NCI-H82 (cell line): ENCODE results near the gene PLEKHD1.

ENCODE experiments used
- DNase-seq: peaks from one replicate; lab custom pipeline; 2025; lab: John Stamatoyannopoulos, UW

PLEKHD1 gene

DNA sequence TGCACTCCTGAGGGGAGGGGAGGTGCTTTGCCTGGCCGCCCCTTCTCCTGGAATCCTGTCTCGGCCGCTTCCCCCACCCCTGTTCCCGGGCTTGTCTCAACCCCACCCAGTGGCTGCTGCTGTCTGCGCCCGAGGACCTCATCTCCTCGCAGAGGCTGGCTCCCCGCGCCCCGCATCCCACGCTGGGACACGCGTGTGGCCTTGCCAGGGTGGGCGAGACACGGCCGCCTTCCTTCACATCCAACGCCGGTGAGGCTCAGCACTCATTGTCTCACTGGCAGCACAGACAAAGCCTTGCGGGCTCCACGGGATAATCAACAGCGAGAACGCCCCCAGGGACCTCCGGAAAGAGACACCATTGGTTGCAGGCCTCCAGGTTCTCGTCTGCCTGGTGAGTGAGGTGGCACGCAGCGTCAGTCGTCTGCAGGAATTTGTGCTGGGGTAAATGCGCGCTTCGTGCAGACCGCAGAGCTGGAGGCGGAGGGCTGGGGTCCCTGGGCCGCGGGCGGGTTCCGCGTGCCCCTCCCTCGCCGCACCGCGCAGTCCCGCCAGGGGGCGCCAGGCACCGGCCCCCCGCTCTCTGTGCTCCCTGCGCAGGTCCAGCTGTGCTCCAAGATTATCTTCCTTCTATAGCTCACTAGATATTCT lies 63.3 kb downstream of the PLEKHD1 start:
- peak; percentile 58 for DNase-seq

DNA sequence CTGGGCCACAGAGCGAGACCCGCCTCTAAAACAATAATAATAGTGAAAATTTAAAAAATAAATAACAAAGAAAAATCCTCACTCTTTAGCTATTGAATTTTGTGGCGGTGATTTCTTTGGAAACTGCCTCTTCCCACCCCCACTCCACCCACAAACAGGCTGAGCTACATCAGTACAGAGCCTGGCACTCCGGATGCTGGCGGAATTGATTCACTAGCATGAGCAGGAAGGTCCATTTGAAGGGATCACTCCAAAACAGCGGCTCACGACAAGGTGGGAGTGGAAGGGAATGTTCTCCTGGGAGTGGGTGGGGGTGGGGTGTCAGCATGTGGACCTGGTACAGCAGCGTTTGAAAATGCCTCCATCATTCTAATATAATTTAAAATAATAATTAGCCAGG lies 64.0 kb downstream of the PLEKHD1 start:
- no peak for DNase-seq

DNA sequence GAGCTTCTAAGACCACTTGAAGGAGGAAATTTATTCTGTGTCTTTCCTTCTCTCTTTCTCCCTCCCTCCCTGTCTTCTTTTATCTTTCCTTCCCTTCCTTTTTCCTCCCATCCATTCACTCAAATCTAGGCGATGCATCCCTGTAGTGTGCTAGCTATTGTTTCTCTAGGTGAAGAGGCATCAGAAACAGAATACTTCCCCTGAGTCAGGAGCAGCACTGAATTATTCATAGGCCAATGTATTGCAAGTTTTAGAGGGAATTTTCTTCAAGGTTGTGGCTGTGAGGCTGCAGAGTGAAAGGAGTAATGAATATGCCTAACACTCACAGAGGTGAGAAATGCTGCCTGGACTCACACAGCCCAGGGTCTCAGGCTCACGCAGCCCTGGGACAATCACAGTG lies 67.0 kb downstream of the PLEKHD1 start:
- no peak for DNase-seq

DNA sequence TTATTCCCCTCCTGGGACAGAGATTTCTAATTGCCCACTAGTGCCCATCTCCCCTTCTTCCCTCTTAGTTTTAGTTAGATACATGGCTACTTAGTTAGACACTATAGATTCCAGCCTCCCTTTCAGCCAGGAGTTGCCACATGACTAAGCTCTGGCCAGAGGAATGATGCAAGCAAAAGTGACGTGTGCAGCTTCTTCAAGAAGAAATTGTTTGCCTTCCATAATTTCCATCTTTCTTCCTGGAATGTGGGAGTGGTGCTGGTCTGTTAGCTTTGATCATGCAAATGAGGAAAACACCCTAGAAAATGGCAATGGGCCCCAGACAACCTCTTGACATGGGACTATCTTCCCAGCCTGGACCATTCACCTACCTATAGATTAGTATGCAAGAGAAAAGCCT lies 68.7 kb downstream of the PLEKHD1 start:
- DNase-seq, result no peak

DNA sequence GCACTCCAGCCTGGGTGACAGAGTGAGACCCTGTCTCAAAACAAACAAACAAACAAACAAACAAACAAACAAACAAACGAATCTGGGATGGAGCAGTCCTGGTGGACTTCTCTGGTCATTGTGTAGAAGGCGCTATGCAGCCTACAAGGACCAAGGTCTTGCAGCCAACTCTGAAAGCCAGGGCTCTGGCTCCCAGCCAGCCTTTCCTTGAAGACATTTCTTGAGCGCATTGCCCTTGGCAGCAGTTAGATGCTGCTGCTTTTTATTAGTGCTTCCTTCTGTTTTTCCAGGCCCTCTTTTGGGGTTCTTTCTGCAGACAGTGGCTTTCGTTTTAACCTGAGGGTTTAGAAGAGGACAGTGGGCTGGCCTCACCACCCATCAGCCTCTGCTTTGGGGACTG lies 70.0 kb downstream of the PLEKHD1 start:
- DNase-seq, result no peak

DNA sequence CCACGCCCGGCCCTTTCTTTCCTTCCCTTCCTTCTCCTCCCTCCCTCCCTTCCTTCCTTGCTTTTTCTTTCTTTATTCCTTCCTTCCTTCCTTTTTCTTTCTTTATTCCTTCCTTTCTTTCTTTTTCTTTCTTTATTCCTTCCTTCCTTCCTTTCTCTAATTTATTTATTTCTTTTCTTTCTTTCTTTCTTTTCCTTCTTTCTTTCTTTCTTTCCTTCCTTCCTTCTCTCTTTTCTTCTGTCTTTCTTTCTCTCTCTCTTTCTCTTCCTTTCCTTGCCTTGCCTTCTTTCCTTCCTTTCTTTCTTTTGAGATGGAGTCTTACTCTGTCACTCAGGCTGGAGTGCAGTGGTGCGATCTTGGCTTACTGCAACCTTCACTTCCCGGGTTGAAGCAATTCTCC lies 74.2 kb downstream of the PLEKHD1 start:
- no peak for DNase-seq

DNA sequence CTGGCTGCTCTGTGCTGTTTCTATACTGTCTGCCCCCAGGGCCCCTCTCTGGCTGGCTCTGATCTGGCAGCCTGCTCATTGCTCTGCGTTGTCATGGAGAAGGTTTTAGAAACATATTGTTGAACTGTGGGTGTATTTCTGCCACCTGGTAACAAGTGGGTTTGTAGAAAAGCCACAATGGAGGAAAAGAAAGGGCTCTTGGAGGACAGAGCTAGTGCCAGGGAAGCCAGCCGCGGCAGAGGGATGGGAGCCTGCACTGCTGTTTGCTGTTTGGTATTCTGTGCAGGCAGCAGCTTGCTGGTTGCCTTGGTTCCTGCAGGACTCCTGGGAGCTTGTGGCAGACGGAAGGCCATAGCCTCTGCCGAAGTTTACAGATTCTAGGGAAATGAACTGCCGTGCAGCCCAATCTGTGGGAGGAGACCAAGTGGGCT lies 75.1 kb downstream of the PLEKHD1 start:
- peak; percentile 39 for DNase-seq

DNA sequence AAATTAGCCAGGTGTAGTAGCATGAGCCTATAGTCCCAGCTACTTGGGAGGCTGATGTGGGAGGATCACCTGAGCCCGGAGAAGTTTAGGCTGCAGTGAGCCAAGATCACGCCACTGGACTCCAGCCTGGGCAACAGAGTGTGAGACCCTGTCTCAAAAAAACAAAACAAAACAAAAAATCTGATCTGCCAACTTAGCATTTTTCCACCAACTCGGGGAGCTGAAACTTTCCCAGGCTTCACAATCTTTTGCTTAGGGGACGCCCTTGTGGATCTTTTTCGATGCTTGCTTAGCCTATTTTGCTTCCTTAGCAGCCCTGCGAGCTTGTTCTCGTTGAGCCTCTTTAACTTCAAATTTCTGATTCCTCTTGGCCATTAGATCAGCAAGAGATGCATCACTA lies 76.3 kb downstream of the PLEKHD1 start:
- DNase-seq, result no peak

DNA sequence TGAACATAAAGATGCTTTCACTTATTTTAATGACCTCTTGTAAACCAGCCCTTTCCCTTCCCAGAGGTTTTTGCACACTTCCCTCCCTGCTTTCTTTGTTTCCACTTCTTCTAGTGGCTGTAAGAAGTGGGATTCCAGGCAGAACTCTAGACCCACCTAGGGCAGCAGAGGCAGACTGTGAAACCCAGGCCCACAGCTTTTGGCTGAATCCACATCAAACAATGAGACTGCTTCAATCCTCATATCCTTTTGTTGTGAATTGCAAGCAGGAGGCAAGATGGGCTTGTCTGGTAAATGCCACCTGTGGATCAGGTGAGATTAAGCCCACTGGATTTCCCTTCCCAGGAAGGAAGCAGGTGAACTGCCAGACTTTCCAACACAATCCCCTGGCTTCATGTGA lies 77.4 kb downstream of the PLEKHD1 start:
- no peak for DNase-seq

DNA sequence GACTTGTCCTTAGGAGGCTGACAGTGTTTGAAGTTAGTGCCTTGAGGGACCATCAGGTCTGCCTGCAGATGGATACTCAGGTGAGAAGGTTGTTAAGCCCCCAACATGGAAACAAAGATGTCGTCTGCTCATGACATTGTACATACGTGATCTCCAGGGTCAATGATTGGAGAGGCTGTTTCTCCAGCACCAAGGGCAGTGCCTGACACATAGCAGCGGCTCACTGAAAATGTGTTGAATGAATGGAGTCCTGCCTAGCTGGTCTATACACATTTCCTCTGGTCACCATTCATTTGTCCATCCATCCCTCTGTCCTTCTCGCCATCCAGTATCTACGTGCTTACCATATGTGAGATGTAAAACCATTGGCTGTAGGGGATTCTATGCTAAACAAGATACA lies 83.0 kb downstream of the PLEKHD1 start:
- no peak for DNase-seq

DNA sequence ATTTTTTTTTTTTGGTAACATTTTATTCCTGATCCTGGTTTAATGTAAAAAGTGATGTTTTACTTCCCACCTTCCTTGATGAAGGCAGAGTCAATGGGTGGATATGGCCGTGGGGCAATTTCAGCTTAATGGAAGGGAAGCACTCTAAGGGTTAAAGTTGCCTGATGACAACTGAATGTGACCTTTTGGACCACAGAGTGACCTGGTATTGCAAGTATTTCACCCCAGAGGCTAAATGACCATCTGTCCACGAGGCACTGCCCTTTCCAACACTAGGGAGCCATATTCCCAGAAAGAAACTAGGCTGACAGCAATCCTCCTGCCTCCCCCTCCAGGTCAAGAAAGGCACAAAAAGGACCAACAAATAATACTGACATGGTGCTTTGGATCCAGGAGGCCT lies 85.3 kb downstream of the PLEKHD1 start:
- no peak for DNase-seq

DNA sequence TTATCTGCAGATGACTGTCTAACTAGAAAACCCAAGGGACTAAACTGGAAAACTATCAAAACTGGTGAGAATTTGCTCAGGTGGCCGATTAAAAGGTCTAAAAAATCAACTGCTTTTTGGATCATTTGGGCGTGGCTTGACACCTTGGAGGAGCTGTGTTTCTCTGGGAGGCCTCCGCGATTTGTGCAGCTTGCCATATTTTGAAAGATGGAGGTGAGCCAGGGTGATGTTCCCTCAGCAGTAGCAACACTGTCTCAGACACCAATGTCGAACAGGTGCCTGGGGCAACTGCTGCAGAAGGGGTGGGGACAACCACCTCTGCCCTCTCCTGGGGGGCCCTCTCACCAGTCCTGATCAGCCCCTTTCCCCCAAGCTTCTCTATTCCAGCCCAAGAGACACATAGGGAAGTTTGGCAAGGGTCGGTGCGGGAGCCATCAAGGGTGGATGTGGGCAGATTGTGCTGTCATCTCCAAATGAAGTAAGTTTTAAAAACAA lies 86.4 kb downstream of the PLEKHD1 start:
- DNase-seq, result no peak

DNA sequence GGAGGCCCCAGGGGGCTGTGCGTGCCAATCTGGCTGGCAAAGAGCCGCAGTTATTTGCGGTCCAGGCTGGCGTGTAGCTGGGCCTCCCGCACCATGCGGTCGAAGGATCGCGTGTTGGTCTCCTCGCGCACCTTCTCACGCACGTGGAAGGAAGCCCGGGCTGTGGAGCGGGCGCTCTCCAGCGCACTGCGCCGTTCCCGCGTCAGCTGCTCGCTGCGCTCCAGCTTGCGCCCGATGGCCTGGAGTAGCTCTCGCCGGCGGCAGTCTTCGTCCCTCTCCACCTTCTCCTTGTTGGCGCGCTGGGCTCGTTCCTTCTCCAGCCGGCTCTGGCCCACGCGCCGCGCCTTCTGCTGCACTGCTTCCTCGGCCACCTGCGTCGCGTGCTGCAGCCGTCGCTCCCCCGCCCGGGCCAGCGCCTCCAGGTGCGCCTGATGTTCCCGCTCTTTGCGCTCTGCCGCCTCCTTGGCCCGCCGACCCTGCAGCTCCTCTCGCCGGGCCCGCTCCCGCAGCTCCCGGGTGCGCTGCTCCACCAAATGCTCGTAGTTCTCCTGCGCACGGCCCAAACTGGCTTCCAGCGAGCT lies 87.0 kb downstream of the PLEKHD1 start:
- DNase-seq, result no peak

DNA sequence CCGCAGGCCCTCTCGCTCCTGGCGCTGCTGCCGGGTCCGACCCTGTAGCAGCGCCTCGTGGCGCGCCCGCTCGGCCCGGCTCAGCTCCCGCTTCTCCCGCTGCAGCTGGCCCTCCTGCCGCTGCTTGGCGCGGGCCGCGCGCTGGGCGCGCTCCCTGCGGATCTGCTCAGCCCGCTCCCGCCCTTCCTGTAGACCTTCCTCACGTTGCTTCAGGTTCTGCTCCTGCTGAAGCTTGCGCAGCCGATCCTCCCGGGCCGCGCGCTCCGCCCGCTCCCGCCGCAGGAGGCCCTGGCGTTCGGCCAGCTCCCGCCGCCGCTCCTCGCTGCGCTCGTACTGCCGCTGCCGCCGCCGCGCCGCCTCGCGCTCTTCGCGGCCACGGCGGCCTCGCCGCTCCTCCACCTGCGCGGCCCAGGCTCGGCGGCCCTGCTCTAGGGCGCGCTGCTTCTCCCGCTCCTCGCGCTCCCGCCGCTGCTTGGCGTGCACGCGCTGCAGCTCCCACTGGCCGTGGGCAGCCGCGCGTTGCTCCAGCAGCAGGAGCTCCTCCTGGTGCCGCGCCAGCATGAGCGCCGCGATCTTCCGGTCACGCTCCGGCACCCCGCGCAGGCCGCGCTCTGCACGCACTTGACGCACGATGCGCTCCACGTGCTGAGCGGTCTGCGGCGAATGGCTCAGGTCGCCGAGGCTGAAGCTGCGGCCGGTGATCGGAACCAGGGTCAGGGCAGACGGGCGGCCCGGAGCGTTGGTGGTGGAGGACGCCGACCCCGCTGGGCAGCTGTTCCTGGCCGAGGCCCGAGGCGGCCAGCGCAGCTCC lies 87.7 kb downstream of the PLEKHD1 start:
- DNase-seq, result no peak

DNA sequence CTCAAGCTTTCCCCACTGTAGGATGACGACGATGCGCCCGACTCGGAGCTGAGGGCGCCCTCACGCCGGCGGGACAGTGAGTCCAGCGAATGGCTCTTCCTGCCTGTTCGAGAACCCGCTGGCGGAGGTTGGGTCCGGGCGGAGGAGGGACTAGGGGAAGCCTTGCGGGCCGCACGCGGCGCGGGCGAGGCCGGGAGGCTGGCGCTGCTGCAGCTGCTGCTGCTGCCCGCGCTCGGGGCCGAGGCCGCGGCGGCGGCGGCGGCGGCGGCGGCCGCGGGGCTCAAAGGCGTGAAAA lies 88.3 kb downstream of the PLEKHD1 start:
- DNase-seq, result no peak

DNA sequence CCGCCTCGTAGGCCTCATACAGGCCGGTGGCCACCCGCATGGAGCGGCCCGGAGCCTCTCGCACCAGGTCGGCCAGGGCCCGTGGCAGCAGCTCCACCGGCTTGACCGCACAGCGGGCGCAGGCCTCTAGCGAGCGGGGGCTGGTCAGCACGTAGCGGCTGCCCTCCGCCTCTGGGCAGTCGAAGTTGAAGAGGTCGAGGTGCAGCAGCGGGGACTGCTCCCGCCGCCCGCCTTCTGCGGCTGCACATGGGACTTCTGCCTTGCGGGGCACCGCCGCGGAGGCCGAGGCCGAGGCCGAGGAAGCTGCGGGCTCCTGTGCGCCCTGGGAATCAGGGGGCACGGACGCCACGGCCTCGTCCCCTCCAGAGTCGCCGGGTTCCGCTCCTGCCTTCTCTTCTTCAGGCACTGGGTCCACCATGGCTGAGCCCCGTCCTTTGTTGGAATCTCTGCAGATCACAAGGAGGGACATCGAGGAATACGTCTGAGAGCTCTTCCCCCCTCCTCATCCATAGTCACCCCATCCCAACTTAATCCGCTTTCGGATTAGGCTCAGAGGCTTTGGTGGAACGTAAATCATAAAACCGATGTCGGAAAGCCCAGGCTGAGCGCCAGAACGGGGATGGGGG lies 88.8 kb downstream of the PLEKHD1 start:
- DNase-seq, result peak; percentile 98

DNA sequence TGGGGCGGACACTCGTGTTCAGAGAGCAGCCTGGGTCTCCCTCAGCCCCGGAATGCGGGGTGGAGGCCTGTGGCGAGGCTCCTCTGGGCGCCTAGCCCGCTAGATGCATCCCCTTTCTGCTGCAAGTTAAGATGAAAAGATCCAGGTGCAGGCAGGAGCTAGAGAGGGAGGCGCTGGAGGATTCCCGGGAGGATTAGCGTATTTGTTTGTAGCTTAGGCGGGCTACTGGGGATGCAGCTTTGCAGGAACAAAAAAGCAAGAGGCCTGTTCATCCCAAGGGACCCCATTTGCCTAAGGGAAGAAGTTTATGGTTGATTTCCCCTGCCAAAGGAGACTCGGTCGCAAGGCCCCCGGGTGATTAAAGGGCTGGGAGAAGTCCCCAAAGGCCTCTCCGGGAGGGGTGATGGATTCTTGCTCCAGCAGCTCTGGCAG lies 89.3 kb downstream of the PLEKHD1 start:
- DNase-seq, result peak; percentile 98

DNA sequence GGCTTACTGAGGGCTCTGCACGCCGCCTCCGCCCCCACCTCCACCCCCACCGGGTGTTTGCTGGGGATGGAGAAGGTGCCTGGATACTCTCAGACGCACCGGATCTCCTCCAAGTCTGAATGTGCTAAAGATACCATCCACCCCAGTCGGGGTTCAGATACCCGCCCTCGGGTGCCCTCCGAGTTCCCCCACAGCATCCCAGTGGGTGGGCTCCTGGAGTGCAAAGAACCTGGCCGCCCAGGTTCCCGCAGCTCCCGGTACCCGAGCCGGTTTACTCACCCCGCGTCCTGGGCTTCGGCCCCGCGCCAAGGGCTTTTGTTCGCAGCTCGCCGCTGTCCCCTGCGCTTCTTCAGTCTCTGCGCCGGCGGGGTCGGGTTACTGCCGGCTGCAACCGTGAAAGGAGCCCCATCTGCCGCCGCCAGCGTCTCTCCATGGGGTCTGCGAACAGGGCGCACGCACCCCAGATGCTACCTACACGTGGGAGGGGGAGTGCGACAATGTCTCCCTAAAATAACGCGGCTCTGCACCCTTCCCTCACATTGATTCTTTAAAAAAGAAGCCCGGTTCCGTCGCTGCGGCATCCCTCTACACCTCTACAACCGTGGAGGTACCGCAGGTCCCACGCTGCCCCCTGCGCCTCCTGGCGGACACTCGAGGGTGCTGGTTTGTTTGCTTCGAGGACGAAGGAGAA lies 89.9 kb downstream of the PLEKHD1 start, which contains the start of gene CCDC177:
Gene CCDC177 (minus strand): TSS at position 609 of the 691 bp plus-strand sequence. CDS start 1,249 bp downstream, outside the sequence.
- DNase-seq, result peak; percentile 82

DNA sequence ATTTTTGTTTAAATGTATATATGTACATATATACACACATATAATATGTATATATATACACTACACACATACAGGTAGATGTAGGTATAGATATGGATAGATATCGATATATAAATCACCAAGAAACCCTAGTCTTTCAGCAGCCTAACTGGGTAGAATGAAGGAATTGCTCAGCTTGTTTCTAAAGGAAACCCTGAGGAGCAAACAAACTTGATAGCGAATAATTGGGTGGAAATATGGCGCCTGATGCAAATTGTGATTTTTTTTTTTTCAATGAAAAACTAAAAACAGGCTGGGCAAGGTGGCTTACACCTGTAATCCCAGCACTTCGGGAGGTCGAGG lies 90.4 kb downstream of the PLEKHD1 start:
- no peak for DNase-seq

DNA sequence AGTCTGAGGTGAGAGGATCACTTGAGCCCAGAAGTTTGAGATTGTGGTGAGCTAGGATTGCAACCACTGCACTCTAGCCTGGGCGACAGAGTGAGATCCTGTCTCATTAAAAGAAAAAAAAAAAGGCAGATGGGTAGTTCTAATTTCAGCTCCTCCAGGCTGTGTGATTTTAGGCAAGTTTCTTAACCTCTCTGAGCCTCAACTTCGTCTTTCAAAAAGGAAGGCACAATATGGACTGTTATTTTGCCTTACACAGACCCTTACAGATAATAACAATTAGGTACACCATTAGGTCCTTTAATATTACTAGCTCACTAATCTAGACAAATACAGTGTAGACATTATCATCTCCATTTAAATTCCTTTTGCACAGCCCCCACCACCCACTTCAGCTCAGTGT lies 94.9 kb downstream of the PLEKHD1 start:
- DNase-seq, result no peak

DNA sequence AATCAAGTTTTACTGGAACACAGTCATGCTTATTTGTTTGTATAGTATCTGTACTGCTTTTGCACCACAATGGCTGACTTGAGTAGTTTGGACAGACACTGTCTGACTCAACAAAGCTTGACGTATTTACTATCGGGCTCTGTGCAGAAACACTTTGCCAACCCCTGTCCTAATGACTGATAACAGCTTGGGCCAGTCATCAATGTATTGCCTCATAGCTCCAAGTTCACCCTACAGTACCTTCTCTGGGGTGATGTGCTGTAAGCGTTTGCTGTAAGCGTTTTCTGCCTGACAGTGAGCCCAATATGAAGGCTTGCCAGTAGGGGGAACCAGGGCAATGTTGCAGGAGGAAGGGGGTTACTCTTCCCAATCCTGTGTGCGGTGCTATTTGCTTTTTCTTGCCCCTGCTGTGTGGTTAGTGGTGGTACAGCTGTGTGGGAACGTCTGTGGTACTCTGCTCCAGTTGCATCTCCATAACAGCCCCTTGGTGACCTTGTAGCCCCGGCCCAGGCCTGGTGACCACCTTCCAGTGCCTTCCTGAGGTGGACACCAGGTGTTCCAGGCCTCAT lies 95.6 kb downstream of the PLEKHD1 start:
- DNase-seq, result peak; percentile 79
